Motor neuron (in vitro differentiated cells): Measurements from ENCODE around the gene IRF7. TPM values are rescaled to one million over a fixed set of nuclear protein-coding genes. Genes with fewer than 3 reads are reported as not detected.
"Not testable (repeated sequence)": the region's sequence is repeated elsewhere in the genome, so short reads cannot be mapped to it uniquely, and the experiment has no call there.

Experiments used
- ATAC-seq, 8 experiments: fragments of 200-7000 bp; cut with Tn5 transposase; replicated peaks in 6 of 8; 2 replicates each; pipeline ENCODE4 v1.8.0; 2021; ENCODE audit warnings: mild to moderate bottlenecking in 8 of 8, moderate library complexity in 8 of 8
- H3K27ac ChIP-seq, 2 donors: fragments of 250-450 bp; sonication (Bioruptor Pico); 2 replicates each; pipeline ENCODE4 v1.9.0; 2021; ENCODE audit warnings: antibody characterized with exemption in 2 of 2, mild to moderate bottlenecking in 2 of 2, moderate library complexity in 1 of 2
- H3K4me1 ChIP-seq, 2 donors: fragments of 250-450 bp; sonication (Bioruptor Pico); replicated peaks in 1 of 2; 2 replicates each; pipeline ENCODE4 v1.6.1; 2021; ENCODE audit warnings: antibody characterized with exemption in 2 of 2, mild to moderate bottlenecking in 2 of 2, moderate library complexity in 1 of 2
- H3K4me3 ChIP-seq, 5 donors: fragments of 250-450 bp; sonication (Bioruptor Pico); 2 replicates each; pipeline ENCODE4 v1.9.0; 2021; ENCODE audit warnings: antibody characterized with exemption in 5 of 5, mild to moderate bottlenecking in 5 of 5, moderate library complexity in 4 of 5
- WGBS, 10 experiments: fragments of 450-650 bp; shearing (Covaris generic); methylation state at CpG; one replicate each; pipeline ENCODE4 v1.0.0; 2022; 5-methylcytosine and 5-hydroxymethylcytosine counted together
- in situ Hi-C, 9 experiments: fragments of 400-800 bp; cut with MboI; loops; one replicate each; pipeline ENCODE4 v1.15.0; 2021; ENCODE audit warnings: low sequenced_read_pairs in 9 of 9, low pct_unique_long_range_greater_than_20kb in 2 of 9; ENCODE audit not compliant: unreplicated experiment in 9 of 9
- total RNA-seq, 8 experiments: library from RNA; unstranded; fragments of 300-600 nt; gene quantifications; 2 replicates each; pipeline versions ENCODE4 v1.2.3 to v1.2.4, GENCODE V29; 2022

IRF7 gene
- total RNA-seq, 8 experiments from 2014 or later: 10.2 to 27.9 (median 17.0) TPM

GRCh38 chr11:653136-653535 lies 37.4 kb upstream of the IRF7 start:
- WGBS, 10 experiments: 80 to 90% (median 80%) methylated on average over 1 to 7 of the region's 14 CpGs; no CpG with 5 or more reads in 5 of the 10 experiments
- H3K4me3 ChIP-seq, H3K4me1 ChIP-seq, ATAC-seq, in situ Hi-C loops, H3K27ac ChIP-seq: not testable (repeated sequence)

GRCh38 chr11:650482-650881 lies 34.7 kb upstream of the IRF7 start:
- H3K27ac ChIP-seq: no peak overlapping the region
- in situ Hi-C loops: no loop called here
- no peaks in the 10 kb centered on the region for H3K4me1 ChIP-seq
- ATAC-seq: no peak
- whole genome bisulfite sequencing, 10 experiments: 40 to 100% (median 93%) methylated on average over 1 to 10 of the region's 10 CpGs; no CpG with 5 or more reads in 2 of the 10 experiments
- no peak overlapping the region for H3K4me3 ChIP-seq

- H3K4me1 ChIP-seq, H3K27ac ChIP-seq, H3K4me3 ChIP-seq, in situ Hi-C loops, ATAC-seq: not testable (repeated sequence)
- WGBS, 10 experiments: 40 to 100% (median 100%) methylated on average over 1 to 4 of the region's 14 CpGs; no CpG with 5 or more reads in 5 of the 10 experiments
These were observed 32.0 kb upstream of the IRF7 start for GRCh38 chr11:647672-648158.

GRCh38 chr11:646214-646613 lies 30.5 kb upstream of the IRF7 start:
- ATAC-seq: no peak
- H3K27ac ChIP-seq: no peak overlapping the region
- WGBS, 10 experiments: 77 to 96% (median 90%) methylated on average over 2 to 9 of the region's 14 CpGs; no CpG with 5 or more reads in 5 of the 10 experiments
- no peaks in the 10 kb centered on the region for H3K4me1 ChIP-seq
- in situ Hi-C loops: no loop called here
- H3K4me3 ChIP-seq: no peak overlapping the region

GRCh38 chr11:645536-645935 lies 29.8 kb upstream of the IRF7 start:
- ATAC-seq: no peak
- Histone ChIP-seq H3K4me3 (no peak overlapping the region), H3K4me1 (no peaks in the 10 kb centered on the region), H3K27ac (no peak overlapping the region)
- WGBS, 10 experiments: 80 to 100% (median 89%) methylated on average over 1 to 14 of the region's 16 CpGs; no CpG with 5 or more reads in 4 of the 10 experiments
- in situ Hi-C loops: no loop called here

- no peak overlapping the region for H3K4me3 ChIP-seq
- 60 to 100% (median 80%) methylated on average over 1 to 13 of the region's 50 CpGs; no CpG with 5 or more reads in 3 of the 10 experiments for WGBS, 10 experiments
- H3K4me1 ChIP-seq: peaks cover 7% of the 10 kb centered on the region in 2 donors
- no peak overlapping the region for H3K27ac ChIP-seq
- in situ Hi-C loops: no loop called here
- peak in 2 of 8 experiments; percentile 18 to 33 for ATAC-seq
These were observed 28.3 kb upstream of the IRF7 start for GRCh38 chr11:643849-644738.

- WGBS, 10 experiments: 83 to 100% (median 100%) methylated on average over 1 to 4 of the region's 9 CpGs; no CpG with 5 or more reads in 4 of the 10 experiments
- in situ Hi-C loops: no loop called here
- Histone ChIP-seq H3K27ac (no peak overlapping the region), H3K4me3 (no peak overlapping the region), H3K4me1 (peaks cover 14% of the 10 kb centered on the region in 2 donors)
- no peak for ATAC-seq
These were observed 27.6 kb upstream of the IRF7 start for GRCh38 chr11:643366-643765.

- Histone ChIP-seq H3K4me3 (no peak overlapping the region), H3K4me1 (peaks cover 29% of the 10 kb centered on the region in 2 donors), H3K27ac (no peak overlapping the region)
- no peak for ATAC-seq
- in situ Hi-C loops: no loop called here
- WGBS, 10 experiments: 95 to 100% (median 100%) methylated on average over 1 to 7 of the region's 19 CpGs; no CpG with 5 or more reads in 7 of the 10 experiments
These were observed 26.1 kb upstream of the IRF7 start for GRCh38 chr11:641806-642370.

GRCh38 chr11:640021-640706 lies 24.4 kb upstream of the IRF7 start:
- H3K27ac ChIP-seq: no peak overlapping the region
- H3K4me3 ChIP-seq: no peak overlapping the region
- 34 to 83% methylated on average over 7 to 9 of the region's 69 CpGs; no CpG with 5 or more reads in 8 of the 10 experiments for WGBS, 10 experiments
- no peak for ATAC-seq
- in situ Hi-C loops: no loop called here
- peaks cover 32 to 36% of the 10 kb centered on the region in 2 donors for H3K4me1 ChIP-seq

GRCh38 chr11:639332-639955 lies 23.7 kb upstream of the IRF7 start:
- H3K4me1 ChIP-seq: peaks cover 32 to 36% of the 10 kb centered on the region in 2 donors
- peak overlapping the region in 1 of 5 donors; percentile 5 for H3K4me3 ChIP-seq
- H3K27ac ChIP-seq: peak overlapping the region in 1 of 2 donors; percentile 34
- peak in 7 of 8 experiments; percentile 2 to 64 (median 12) for ATAC-seq
- in situ Hi-C loops: no loop called here
- WGBS, 10 experiments: 14 to 100% methylated on average over 1 to 8 of the region's 80 CpGs; no CpG with 5 or more reads in 8 of the 10 experiments

GRCh38 chr11:638631-639331 lies 23.0 kb upstream of the IRF7 start:
- WGBS, 10 experiments: 0 to 82% (median 20%) methylated on average over 1 to 15 of the region's 28 CpGs; no CpG with 5 or more reads in 1 of the 10 experiments
- Histone ChIP-seq H3K27ac (peak overlapping the region in 1 of 2 donors; percentile 34), H3K4me1 (peaks cover 32 to 36% of the 10 kb centered on the region in 2 donors), H3K4me3 (peak overlapping the region in 1 of 5 donors; percentile 5)
- in situ Hi-C loops: no loop called here
- peak in 6 of 8 experiments; percentile 6 to 35 (median 25) for ATAC-seq
